CD4-positive, alpha-beta T cell treated with Interferon alpha-2 for 1 hour (primary cell): ENCODE results near the gene DBX1.
A peak's percentile ranks its signal among the peaks of the same experiment; 100 is the strongest.

ENCODE experiments used
- DNase-seq, 2 donors: peaks; one replicate each; pipeline ENCODE4 v3.0.0-alpha.2; 2020 to 2022

Gene DBX1

DNA sequence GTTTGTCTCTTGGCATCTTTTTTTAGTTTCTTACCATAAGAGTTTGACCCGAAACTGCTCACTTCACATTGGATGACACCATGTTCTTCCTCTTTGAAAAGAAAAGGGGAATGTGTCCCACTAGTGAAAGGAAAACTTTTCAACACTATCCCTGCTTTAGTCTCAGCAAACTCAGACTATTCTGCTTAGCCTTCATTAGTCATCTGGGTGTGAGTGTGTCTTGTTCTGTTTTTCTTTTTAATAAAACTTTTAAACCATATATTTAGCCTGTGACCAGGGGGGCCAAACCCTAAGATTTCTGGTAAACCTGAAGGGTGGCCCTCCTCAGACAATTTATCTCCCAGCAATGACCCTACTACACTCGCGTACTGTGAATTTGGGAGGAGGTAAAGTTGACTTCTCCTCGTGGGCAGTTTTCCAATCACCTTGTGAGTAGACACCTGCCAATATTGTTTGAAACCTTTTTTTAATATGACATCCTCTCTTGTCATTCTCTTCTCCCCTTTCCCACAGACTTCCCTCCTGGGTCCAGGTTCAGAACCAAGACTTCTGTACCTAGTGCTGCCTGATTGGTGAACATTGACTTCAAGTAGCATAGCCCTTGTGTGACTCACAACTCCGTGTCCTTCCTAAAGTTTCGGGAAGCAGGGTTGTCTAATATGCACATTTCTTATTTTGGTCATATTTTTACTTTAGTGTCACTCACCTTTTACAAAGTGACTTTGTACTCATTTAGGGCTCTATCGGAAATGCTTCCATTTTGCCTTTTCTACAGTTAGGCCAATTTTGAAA is 39.9 kb downstream of the DBX1 start:
- DNase-seq = no peak

DNA sequence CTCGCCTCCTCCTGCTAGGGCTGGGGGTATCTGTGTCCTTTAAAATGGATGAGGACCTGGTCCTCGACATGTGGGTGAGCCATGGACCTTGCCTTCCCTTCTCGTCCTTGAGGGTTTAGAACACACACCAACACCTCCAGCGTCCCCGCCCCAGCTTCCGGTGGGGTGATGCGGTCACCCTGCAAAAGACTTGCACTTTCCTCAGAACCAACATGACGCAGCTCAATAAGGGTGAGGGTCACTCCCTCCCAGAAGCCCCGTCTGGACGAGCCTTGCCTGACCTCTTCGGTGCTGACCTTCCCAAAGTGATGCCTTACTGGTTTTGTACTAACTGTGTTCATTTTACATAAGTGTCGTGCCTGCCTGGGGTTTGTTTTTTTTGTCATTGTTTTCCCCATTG is 41.0 kb downstream of the DBX1 start:
- no peak for DNase-seq

DNA sequence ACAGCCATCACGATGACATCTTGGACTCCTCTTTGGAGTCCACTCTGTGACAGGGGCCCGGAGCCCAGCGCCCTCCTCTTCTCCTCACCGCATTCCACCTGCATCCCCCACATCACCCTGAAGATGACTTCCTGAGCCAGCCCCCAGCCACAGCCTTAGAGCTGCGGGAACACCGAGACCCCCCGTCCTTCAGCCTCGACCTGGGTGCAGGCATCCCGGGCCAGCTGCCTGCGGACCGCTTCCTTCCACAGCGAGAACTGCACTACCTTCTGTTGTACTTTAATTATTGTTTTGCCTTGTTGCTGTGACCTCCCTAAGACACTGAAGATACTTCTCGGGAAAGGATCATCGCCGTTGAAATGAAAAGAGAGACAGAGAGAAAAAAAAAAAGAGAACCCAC is 42.1 kb downstream of the DBX1 start:
- DNase-seq = no peak

DNA sequence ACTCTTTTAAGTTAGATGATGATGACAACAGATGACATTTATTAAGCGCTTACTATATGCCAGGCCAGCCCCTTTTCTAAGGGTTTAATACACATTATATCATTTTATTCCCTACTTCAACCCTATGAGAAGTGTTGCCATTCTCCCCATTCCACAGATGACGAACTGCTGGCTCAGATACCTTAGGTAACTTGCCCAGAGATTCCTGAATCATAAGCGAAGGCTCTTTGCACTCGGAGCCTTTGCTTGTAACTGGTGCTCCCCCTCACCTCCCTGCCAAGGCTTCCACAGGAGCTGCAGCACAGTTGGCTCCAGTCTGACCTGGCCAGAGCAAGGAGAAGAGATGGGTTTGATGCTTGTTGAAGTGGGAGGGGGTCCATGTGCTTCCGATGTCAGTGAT is 43.0 kb downstream of the DBX1 start:
- no peak for DNase-seq

DNA sequence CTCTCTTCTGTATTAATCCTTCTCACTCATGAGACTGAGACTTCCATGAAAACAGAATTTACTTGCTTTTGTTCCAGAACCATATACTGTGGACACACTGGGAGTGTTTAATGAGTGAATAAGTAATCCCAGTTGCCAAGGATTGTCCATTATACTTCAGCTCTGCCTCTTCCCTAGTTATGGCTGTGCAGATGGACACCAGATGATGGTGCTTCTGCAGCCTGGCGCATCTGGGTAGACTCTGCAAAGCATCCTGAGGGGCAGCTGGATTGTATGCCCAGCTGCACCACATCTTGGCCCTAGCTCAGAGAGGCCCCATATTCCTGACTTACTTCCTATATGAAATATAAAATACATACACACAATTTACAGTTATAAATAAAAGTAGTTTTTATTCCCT is 43.5 kb downstream of the DBX1 start:
- DNase-seq = no peak

DNA sequence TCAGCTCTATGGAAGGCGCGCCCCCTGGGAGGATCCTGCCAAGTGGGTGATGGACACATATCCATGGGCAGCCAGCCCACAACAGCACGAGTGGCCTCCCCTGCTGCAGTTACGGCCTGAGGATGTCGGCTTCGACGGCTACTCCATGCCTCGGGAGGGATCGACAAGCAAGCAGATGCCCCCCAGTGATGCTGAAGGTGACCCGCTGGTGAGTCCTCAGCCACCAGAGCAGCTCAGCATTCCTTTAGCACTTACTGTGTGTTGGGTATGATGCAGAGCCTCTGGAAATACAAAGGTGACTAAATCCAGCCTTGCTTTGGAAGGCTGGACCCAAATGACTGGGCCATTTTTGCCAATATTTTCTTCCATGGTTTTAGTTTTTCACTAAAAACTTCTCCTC is 45.7 kb downstream of the DBX1 start:
- DNase-seq = no peak

DNA sequence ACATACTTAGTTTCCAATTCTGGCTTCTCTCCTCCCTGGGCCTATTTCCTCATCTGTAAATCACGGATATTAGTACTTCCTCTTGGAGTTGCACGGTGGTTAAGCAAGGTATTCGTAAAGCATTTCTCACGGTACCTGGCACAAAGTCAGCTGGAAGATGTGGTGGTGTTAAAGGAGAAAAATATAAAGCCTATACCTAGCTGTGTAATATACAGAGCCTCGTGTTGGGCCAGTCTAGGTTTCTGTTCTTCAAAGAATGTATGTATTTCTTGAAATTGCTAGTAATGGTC is 47.2 kb downstream of the DBX1 start:
- DNase-seq = no peak

DNA sequence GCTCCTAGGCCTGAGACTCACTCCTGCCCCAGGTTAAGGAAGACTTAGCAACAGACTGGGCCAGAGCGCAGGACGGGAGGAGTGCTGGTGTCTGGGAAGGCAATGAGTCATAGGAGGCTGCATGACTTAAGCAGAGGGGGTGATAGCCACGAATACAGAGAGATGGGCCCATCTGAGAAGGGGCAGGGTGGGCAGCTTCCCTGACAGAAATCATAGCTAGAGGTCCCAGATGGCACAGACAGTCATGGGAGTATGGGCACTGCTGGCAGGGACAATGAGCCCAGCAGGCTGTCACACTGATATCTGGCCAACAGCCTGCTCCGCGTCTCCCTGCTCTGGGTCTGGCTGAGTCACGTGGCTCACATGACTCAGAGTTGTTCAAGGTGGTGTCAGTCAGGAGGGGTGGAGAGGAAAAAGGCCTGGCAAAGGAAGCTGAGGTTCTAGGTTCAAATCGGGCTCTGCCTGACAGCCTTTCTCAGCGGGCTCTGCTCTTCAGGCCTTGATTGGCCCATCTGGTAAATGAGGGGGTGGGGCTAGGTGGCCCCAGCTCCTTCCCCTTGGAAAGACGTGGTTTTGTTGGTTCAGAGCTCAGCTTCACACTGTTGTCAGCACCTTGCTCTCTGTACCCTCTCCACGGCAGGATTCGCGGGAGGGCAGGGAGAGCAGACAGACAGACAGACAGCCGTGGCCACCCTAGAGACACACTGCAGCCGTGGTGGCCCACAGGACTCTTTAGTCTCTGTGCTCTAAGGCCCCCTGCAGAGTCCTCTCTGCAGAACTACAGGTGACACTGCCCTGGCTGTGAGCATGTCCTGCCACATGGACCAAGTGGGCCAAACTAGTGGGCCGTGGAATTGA is 47.8 kb downstream of the DBX1 start:
- DNase-seq = no peak

DNA sequence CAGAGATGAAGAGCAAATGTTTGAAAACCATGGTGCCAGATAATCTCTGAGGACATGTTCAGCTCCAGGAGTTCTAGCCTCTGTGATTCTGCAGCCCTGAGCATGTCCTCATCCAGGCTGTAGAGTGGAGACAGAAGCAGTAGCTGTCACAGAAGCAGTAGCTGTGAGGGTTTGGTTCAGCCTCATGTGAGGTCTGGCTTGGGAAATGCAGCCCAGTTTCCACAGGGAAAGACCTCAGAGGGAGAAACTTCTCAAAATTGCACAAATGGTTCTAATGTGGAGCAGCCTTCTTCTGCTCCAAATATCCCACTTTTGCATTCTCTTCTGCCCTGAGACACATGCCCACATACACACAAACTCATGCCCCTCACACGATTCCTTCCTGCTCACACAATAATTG is 48.4 kb downstream of the DBX1 start:
- no peak for DNase-seq

DNA sequence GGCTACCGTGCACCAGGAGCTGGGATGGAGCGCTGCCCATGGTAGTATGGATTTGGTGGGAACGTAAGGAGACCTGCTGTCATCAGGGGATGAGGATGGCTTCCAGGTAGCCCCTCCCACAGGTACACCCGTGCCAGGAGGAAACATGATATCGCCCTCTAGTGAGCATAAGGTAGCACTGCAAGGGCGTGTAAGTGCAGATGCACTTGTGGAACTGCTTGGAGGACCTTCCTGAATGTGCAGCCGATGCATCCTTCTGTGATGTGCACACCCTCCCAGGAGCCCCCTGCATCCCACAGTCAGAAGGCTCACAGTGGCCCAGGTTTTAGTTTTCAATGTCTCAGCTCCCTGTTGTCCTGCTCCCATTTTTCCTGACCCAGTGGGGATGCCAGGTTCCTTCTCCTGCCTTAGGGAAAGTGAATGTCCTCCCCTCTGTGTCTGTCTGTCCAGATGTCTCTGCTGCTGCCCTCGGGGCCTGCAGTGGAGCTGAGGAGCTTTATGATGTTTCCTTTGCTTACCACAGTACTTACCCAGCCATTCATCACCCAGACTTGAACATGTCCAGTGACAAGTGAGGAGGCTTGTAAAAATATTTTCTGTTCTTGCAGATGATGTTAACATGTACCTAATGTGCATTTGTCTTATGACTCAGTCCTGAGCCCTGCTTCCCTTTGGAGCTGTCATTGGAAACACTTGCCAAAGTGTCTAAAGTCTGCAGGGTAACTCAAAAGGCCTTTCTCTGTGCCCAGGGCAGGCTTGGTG is 49.2 kb downstream of the DBX1 start:
- DNase-seq = peak; percentile 31 to 57

DNA sequence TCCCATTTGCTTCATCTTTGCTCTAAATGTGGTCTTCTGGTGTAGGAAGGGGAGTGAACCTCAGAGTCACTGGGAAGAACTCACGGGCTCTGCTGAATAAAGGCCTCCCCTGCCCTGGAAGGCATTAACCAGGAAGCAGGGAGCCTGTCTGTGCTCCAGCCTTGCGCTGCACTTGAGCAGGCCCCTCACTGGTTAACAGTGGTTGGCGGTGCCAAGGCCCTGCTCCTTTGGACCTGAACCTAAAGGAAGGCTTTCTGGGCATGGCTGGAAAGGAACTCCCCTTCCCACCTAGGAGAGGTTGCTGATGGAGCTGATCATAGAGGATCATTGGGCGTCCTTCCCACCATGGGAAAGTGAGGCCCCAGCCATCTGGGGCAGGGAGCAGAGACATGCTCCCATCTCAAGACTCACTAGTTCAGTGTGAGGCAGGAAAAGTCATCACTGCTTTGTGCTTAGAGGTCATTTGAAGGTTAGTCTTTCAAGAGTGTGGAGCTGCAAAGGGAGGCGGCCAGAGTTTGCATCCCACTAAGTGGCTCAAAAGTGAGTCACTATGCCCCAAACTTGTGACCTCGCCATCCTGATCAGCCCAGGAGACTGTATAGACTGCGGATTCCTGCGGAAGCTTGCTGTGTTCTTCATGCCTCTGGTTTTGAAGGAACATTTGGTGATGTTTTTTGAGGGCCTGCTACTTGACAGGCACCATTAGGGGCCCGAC is 50.4 kb downstream of the DBX1 start:
- DNase-seq = no peak
